Heart left ventricle (tissue), 13 donors: ENCODE measurements around the gene CKMT1B.

Experiments used
- POLR2A ChIP-seq, 2 donors: fragments of 450-650 bp; IDR thresholded peaks; one replicate each; pipeline ENCODE4 v1.6.1; 2017; ENCODE audit warnings: antibody characterized with exemption in 2 of 2, mild to moderate bottlenecking in 2 of 2, moderate library complexity in 2 of 2
- TF ChIP-seq, protein P1 (sequence below), 12 donors: fragments of 200-600 bp; sonication (generic) in 4 of 12; IDR thresholded peaks; one replicate each; pipeline versions ENCODE4 v1.5.0 to v1.8.0; 2018 to 2022; ENCODE audit warnings: antibody characterized with exemption in 12 of 12, mild to moderate bottlenecking in 5 of 12
- donor health status: ischemic (EF 13 %, LVEDD 7.1; RV severe dilation, severe dysfunction).
- donor health status: DM: no; HTN: yes; CAD: no.
- donor health status: DM: no; HTN: no; CAD: no.
- donor health status: ischemic (EF 25% LVEDD 6.9; RV normal size, moderate dysfunction).
- donor health status: ischemic (EF 25% LVEDD 5.7; RV mildly dilated, moderate dysfunction).
- donor health status: ischemic (EF 35%, LVEDD 5.7; RV mildly dilated, moderate dysfunction).
- donor health status: nonischemic (EF 11% LVEDD 7.7; RV severe dilation, severe dysfunction).
- donor health status: DM: yes; HTN: yes; CAD: no.
- donor health status: PGD.
- donor health status: ischemic (EF 29% LVEDD 5.4; RV normal size, mild dysfunction).
- donor health status: nonischemic (EF 23%, LVEDD 6.1; RV moderate dilation, normal function).

DNA sequence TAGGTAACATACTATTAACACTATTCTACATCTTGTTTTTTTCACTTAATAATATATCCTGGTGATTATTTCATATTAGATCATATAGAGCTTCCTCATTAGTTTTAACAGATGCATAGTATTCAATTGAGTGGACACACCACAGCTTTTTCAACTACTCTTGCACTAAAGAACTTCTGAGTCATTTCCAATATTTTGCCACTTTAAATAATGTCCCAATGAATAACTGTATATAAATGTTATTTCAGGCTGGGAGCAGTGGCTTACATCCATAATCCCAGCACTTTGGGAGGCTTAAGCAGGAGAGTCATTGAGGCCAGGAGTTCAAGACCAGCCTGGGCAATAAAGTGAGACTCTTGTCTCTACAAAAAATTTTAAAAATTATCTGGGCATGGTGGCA lies 49.6 kb upstream of the CKMT1B start:
- no peak for TF ChIP-seq POLR2A (IDR thresholded peaks at IDR 0.05)
- TF ChIP-seq, protein P1, sequence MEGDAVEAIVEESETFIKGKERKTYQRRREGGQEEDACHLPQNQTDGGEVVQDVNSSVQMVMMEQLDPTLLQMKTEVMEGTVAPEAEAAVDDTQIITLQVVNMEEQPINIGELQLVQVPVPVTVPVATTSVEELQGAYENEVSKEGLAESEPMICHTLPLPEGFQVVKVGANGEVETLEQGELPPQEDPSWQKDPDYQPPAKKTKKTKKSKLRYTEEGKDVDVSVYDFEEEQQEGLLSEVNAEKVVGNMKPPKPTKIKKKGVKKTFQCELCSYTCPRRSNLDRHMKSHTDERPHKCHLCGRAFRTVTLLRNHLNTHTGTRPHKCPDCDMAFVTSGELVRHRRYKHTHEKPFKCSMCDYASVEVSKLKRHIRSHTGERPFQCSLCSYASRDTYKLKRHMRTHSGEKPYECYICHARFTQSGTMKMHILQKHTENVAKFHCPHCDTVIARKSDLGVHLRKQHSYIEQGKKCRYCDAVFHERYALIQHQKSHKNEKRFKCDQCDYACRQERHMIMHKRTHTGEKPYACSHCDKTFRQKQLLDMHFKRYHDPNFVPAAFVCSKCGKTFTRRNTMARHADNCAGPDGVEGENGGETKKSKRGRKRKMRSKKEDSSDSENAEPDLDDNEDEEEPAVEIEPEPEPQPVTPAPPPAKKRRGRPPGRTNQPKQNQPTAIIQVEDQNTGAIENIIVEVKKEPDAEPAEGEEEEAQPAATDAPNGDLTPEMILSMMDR (IDR thresholded peaks at IDR 0.05): no peak
